GM18499 (cell line): ENCODE data around the gene SMAP2.

Source experiments
- ATAC-seq: cut with Tn5 transposase; IDR thresholded peaks from one replicate; pipeline ENCODE4 v1.9.1; 2021; ENCODE audit warnings: moderate number of reproducible peaks; ENCODE audit not compliant: insufficient read depth, unreplicated experiment

Gene SMAP2

DNA sequence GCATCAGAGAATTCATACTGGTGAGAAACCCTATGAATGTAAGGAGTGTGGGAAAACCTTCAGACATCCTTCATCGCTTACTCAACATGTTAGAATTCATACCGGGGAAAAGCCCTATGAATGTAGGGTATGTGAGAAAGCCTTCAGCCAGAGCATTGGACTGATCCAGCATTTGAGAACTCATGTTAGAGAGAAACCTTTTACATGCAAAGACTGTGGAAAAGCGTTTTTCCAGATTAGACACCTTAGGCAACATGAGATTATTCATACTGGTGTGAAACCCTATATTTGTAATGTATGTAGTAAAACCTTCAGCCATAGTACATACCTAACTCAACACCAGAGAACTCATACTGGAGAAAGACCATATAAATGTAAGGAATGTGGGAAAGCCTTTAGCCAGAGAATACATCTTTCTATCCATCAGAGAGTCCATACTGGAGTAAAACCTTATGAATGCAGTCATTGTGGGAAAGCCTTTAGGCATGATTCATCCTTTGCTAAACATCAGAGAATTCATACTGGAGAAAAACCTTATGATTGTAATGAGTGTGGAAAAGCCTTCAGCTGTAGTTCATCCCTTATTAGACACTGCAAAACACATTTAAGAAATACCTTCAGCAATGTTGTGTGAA lies 89.5 kb downstream of the SMAP2 start:
- ATAC-seq: no peak

- ATAC-seq: no peak
Observed at GRCh38 chr1:40469327-40469726, 95.8 kb downstream of the SMAP2 start.
